ENCODE measurements around the gene IFIT5.
A peak's percentile ranks its signal among the peaks of the same experiment; 100 is the strongest.

The IFIT5 gene

GRCh38 chr10:89377705-89378637 lies 36.4 kb upstream of the IFIT5 start, which contains the start of gene IFIT1B:
IFIT1B (plus strand) TSS chr10:89378056; CDS start chr10:89378136, 80 bp downstream.
- Histone ChIP-seq H3K23ac (ENCODE audit: low read length) (no peak within 1 kb of the TSS), H2AFZ (ENCODE audit: insufficient read depth, low read length, poor library complexity) (no peak within 1 kb of the TSS), H4K91ac (ENCODE audit: low read depth, low read length) (no peak within 1 kb of the TSS), H4K8ac (ENCODE audit: low read depth, low read length) (no peak within 1 kb of the TSS), H3K9ac (ENCODE audit: low read length) (no peak within 1 kb of the TSS), H3K18ac (ENCODE audit: low read length) (no peak within 1 kb of the TSS), H3K4me3 (ENCODE audit: low read depth, low read length) (no peak within 1 kb of the TSS), H3K36me3 (ENCODE audit: control insufficient read depth in 1 of 2, insufficient read depth in 2 of 2, low read length in 2 of 2) (no peaks in the 10 kb centered on the region), H3K4ac (ENCODE audit: low read depth, low read length) (no peak within 1 kb of the TSS), H3K27ac (ENCODE audit: low read depth, low read length) (no peak within 1 kb of the TSS), H3K4me1 (ENCODE audit: control insufficient read depth in 1 of 2, insufficient read depth in 2 of 2, low read length in 2 of 2) (no peaks in the 10 kb centered on the region), H2AK5ac (ENCODE audit: low read length) (no peak within 1 kb of the TSS), H2BK5ac (ENCODE audit: low read depth, low read length, poor library complexity) (no peak within 1 kb of the TSS), H3K4me2 (ENCODE audit: low read length) (no peak within 1 kb of the TSS), H3K79me2 (ENCODE audit: control insufficient read depth, insufficient read depth, low read length, poor library complexity) (no peaks in the 10 kb centered on the region), H2BK120ac (ENCODE audit: insufficient read depth, low read length, poor library complexity) (no peak within 1 kb of the TSS), H3K79me1 (ENCODE audit: low read length) (no peaks in the 10 kb centered on the region), H3K9me3 (ENCODE audit: insufficient read depth, low read depth, low read length) (peaks cover 1% of the 10 kb centered on the region), H4K12ac (ENCODE audit: low read depth, low read length) (no peak within 1 kb of the TSS), H3K27me3 (ENCODE audit: insufficient read depth, low read length) (no peaks in the 10 kb centered on the region), H3K14ac (ENCODE audit: low read length) (no peak within 1 kb of the TSS), H2BK12ac (ENCODE audit: low read length) (no peak within 1 kb of the TSS)
- no peak for DNase-seq
- no CpG with 5 or more reads among the region's 5 CpGs for WGBS (ENCODE audit: extremely low coverage, insufficient coverage, insufficient read length)

GRCh38 chr10:89379103-89379502 lies 35.3 kb upstream of the IFIT5 start:
- Histone ChIP-seq H3K79me1 (ENCODE audit: low read length) (no peaks in the 10 kb centered on the region), H3K9ac (ENCODE audit: low read length) (no peak overlapping the region), H2BK120ac (ENCODE audit: insufficient read depth, low read length, poor library complexity) (no peak overlapping the region)

GRCh38 chr10:89382757-89383156 lies 31.6 kb upstream of the IFIT5 start:
- Histone ChIP-seq H2BK12ac (ENCODE audit: low read length) (no peak overlapping the region), H3K4me3 (ENCODE audit: low read depth, low read length) (no peak overlapping the region), H4K8ac (ENCODE audit: low read depth, low read length) (no peak overlapping the region), H3K23ac (ENCODE audit: low read length) (no peak overlapping the region), H3K4me2 (ENCODE audit: low read length) (no peak overlapping the region), H3K4ac (ENCODE audit: low read depth, low read length) (no peak overlapping the region), H4K91ac (ENCODE audit: low read depth, low read length) (no peak overlapping the region), H3K9ac (ENCODE audit: low read length) (no peak overlapping the region), H3K27ac (ENCODE audit: low read depth, low read length) (no peak overlapping the region), H3K14ac (ENCODE audit: low read length) (no peak overlapping the region), H3K27me3 (ENCODE audit: insufficient read depth, low read length) (no peaks in the 10 kb centered on the region), H2AFZ (ENCODE audit: insufficient read depth, low read length, poor library complexity) (no peak overlapping the region), H3K4me1 (ENCODE audit: control insufficient read depth in 1 of 2, insufficient read depth in 2 of 2, low read length in 2 of 2) (no peaks in the 10 kb centered on the region), H4K12ac (ENCODE audit: low read depth, low read length) (no peak overlapping the region), H3K36me3 (ENCODE audit: control insufficient read depth in 1 of 2, insufficient read depth in 2 of 2, low read length in 2 of 2) (no peaks in the 10 kb centered on the region), H3K18ac (ENCODE audit: low read length) (no peak overlapping the region), H2AK5ac (ENCODE audit: low read length) (no peak overlapping the region), H3K79me2 (ENCODE audit: control insufficient read depth, insufficient read depth, low read length, poor library complexity) (no peaks in the 10 kb centered on the region), H2BK120ac (ENCODE audit: insufficient read depth, low read length, poor library complexity) (no peak overlapping the region), H2BK5ac (ENCODE audit: low read depth, low read length, poor library complexity) (no peak overlapping the region), H3K9me3 (ENCODE audit: insufficient read depth, low read depth, low read length) (no peaks in the 10 kb centered on the region), H3K79me1 (ENCODE audit: low read length) (no peaks in the 10 kb centered on the region)
- no CpG with 5 or more reads among the region's 1 CpG for WGBS (ENCODE audit: extremely low coverage, insufficient coverage, insufficient read length)
- no peak for DNase-seq

More at GRCh38 chr10:89379103-89379502, 35.3 kb upstream of the IFIT5 start:
- no peak overlapping the region for H2AK5ac ChIP-seq (ENCODE audit: low read length)
- no peaks in the 10 kb centered on the region for H3K4me1 ChIP-seq (ENCODE audit: control insufficient read depth in 1 of 2, insufficient read depth in 2 of 2, low read length in 2 of 2)
- no peak overlapping the region for H3K4ac ChIP-seq (ENCODE audit: low read depth, low read length)
- peaks cover 1% of the 10 kb centered on the region for H3K9me3 ChIP-seq (ENCODE audit: insufficient read depth, low read depth, low read length)
- no peak overlapping the region for H3K4me3 ChIP-seq (ENCODE audit: low read depth, low read length)
- no peak overlapping the region for H4K12ac ChIP-seq (ENCODE audit: low read depth, low read length)
- no peak overlapping the region for H3K4me2 ChIP-seq (ENCODE audit: low read length)
- no peaks in the 10 kb centered on the region for H3K36me3 ChIP-seq (ENCODE audit: control insufficient read depth in 1 of 2, insufficient read depth in 2 of 2, low read length in 2 of 2)
- H4K8ac ChIP-seq (ENCODE audit: low read depth, low read length) = no peak overlapping the region
- H2BK5ac ChIP-seq (ENCODE audit: low read depth, low read length, poor library complexity) = no peak overlapping the region
- no peak overlapping the region for H3K18ac ChIP-seq (ENCODE audit: low read length)
- no peak overlapping the region for H3K14ac ChIP-seq (ENCODE audit: low read length)
- H2BK12ac ChIP-seq (ENCODE audit: low read length) = no peak overlapping the region
- H4K91ac ChIP-seq (ENCODE audit: low read depth, low read length) = no peak overlapping the region
- no peak for DNase-seq
- H2AFZ ChIP-seq (ENCODE audit: insufficient read depth, low read length, poor library complexity) = no peak overlapping the region
- H3K23ac ChIP-seq (ENCODE audit: low read length) = no peak overlapping the region
- no peaks in the 10 kb centered on the region for H3K79me2 ChIP-seq (ENCODE audit: control insufficient read depth, insufficient read depth, low read length, poor library complexity)
- no peak overlapping the region for H3K27ac ChIP-seq (ENCODE audit: low read depth, low read length)
- H3K27me3 ChIP-seq (ENCODE audit: insufficient read depth, low read length) = no peaks in the 10 kb centered on the region

- Histone ChIP-seq H2AK5ac (ENCODE audit: low read length) (no peak overlapping the region), H3K4me3 (ENCODE audit: low read depth, low read length) (no peak overlapping the region), H2BK120ac (ENCODE audit: insufficient read depth, low read length, poor library complexity) (no peak overlapping the region), H3K18ac (ENCODE audit: low read length) (no peak overlapping the region), H4K12ac (ENCODE audit: low read depth, low read length) (no peak overlapping the region), H3K4me1 (ENCODE audit: control insufficient read depth in 1 of 2, insufficient read depth in 2 of 2, low read length in 2 of 2) (no peaks in the 10 kb centered on the region), H2BK12ac (ENCODE audit: low read length) (no peak overlapping the region), H3K79me1 (ENCODE audit: low read length) (no peaks in the 10 kb centered on the region), H3K23ac (ENCODE audit: low read length) (no peak overlapping the region), H2BK5ac (ENCODE audit: low read depth, low read length, poor library complexity) (no peak overlapping the region), H3K4ac (ENCODE audit: low read depth, low read length) (no peak overlapping the region), H3K79me2 (ENCODE audit: control insufficient read depth, insufficient read depth, low read length, poor library complexity) (no peaks in the 10 kb centered on the region), H2AFZ (ENCODE audit: insufficient read depth, low read length, poor library complexity) (no peak overlapping the region), H4K91ac (ENCODE audit: low read depth, low read length) (no peak overlapping the region), H3K4me2 (ENCODE audit: low read length) (no peak overlapping the region), H3K9ac (ENCODE audit: low read length) (no peak overlapping the region), H3K27me3 (ENCODE audit: insufficient read depth, low read length) (no peaks in the 10 kb centered on the region), H3K9me3 (ENCODE audit: insufficient read depth, low read depth, low read length) (no peaks in the 10 kb centered on the region), H3K14ac (ENCODE audit: low read length) (no peak overlapping the region), H3K36me3 (ENCODE audit: control insufficient read depth in 1 of 2, insufficient read depth in 2 of 2, low read length in 2 of 2) (no peaks in the 10 kb centered on the region), H3K27ac (ENCODE audit: low read depth, low read length) (no peak overlapping the region), H4K8ac (ENCODE audit: low read depth, low read length) (no peak overlapping the region)
- WGBS (ENCODE audit: extremely low coverage, insufficient coverage, insufficient read length) = no CpG with 5 or more reads among the region's 4 CpGs
- DNase-seq = peak in 1 of 2 donors; percentile 11
Observed at GRCh38 chr10:89384474-89385340, 29.7 kb upstream of the IFIT5 start.

Measured in trophoblast cell (in vitro differentiated cells and primary cell).